Measurements from ENCODE around the gene CACNB2.

- TF ChIP-seq GATA2 (IDR thresholded peaks at IDR 0.05; ENCODE audit: low read depth, low read length) = no peak
- no peak for TF ChIP-seq GATA3 (IDR thresholded peaks at IDR 0.05; ENCODE audit: low read depth, low read length)
Measured at GRCh38 chr10:18233775-18234174, 93.6 kb downstream of the CACNB2 start.

All from SH-SY5Y (cell line).